OCI-LY1 (cell line): ENCODE data around the gene LRTM2.

Experiments
- EZH2 ChIP-seq: fragments of 200-600 bp; sonication (generic), shearing (Covaris generic); IDR thresholded peaks from 2 replicates; pipeline ENCODE4 v1.8.0; 2017; ENCODE audit warnings: borderline replicate concordance, mixed run types, mild to moderate bottlenecking, antibody characterized with exemption, low read length, moderate library complexity, mixed read lengths
- TF ChIP-seq, protein P1 (sequence below): fragments of 200-600 bp; sonication (generic), shearing (Covaris generic); IDR thresholded peaks from 2 replicates; pipeline ENCODE4 v1.5.1; 2017; ENCODE audit warnings: mild to moderate bottlenecking, antibody characterized with exemption, low read length, moderate library complexity, mixed read lengths

DNA sequence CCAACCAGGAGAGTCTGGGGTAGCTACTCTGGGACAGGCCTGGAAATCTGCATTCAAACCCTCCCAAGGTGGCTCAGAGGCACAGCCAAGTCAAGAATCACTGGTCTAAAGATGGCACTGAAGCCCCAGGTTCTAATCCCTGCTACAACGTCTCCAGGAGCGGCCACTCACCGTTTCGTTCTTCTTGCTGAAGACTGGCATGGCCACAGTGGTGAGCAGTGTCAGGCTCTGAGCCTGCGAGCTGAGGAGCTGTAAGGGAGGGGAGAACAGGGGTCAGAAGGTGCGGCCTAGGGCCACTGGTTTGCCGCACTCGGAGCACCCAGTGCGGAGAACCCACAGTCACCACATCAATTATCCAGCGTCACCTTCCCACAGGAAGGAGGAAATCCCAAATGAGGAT lies 59.3 kb downstream of the LRTM2 start:
- TF ChIP-seq, protein P1, sequence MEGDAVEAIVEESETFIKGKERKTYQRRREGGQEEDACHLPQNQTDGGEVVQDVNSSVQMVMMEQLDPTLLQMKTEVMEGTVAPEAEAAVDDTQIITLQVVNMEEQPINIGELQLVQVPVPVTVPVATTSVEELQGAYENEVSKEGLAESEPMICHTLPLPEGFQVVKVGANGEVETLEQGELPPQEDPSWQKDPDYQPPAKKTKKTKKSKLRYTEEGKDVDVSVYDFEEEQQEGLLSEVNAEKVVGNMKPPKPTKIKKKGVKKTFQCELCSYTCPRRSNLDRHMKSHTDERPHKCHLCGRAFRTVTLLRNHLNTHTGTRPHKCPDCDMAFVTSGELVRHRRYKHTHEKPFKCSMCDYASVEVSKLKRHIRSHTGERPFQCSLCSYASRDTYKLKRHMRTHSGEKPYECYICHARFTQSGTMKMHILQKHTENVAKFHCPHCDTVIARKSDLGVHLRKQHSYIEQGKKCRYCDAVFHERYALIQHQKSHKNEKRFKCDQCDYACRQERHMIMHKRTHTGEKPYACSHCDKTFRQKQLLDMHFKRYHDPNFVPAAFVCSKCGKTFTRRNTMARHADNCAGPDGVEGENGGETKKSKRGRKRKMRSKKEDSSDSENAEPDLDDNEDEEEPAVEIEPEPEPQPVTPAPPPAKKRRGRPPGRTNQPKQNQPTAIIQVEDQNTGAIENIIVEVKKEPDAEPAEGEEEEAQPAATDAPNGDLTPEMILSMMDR, result no peak
- no peak for TF ChIP-seq EZH2
